ENCODE measurements around the gene PAK4. TPM values are rescaled to one million over a fixed set of nuclear protein-coding genes. Genes with fewer than 3 reads are reported as not detected.

PAK4 gene
- total RNA-seq, 2 experiments from 2014 or later = 14.6 to 18.4 TPM

GRCh38 chr19:39171479-39172465 is 46.2 kb downstream of the PAK4 start:
- no peak for DNase-seq
- ATAC-seq = no peak
- H3K9me3 Mint-ChIP-seq (ENCODE audit: low read depth) = no peaks in the 10 kb centered on the region
- no peak overlapping the region for H3K4me3 Mint-ChIP-seq
- no peak overlapping the region for H3K27ac Mint-ChIP-seq
- H3K36me3 Mint-ChIP-seq = no peaks in the 10 kb centered on the region
- no peaks in the 10 kb centered on the region for H3K27me3 Mint-ChIP-seq
- CTCF ChIA-PET = interaction anchor here (0.7 kb wide), 1 partner anchor 25 kb away, joined by 3 read pairs; no protein-coding TSS in a partner anchor
- H3K4me1 Mint-ChIP-seq = no peaks in the 10 kb centered on the region

GRCh38 chr19:39172700-39173501 is 47.3 kb downstream of the PAK4 start:
- H3K4me1 Mint-ChIP-seq = no peaks in the 10 kb centered on the region
- H3K27ac Mint-ChIP-seq = no peak overlapping the region
- ATAC-seq = no peak
- no peaks in the 10 kb centered on the region for H3K9me3 Mint-ChIP-seq (ENCODE audit: low read depth)
- no peaks in the 10 kb centered on the region for H3K36me3 Mint-ChIP-seq
- no peak overlapping the region for H3K4me3 Mint-ChIP-seq
- no peaks in the 10 kb centered on the region for H3K27me3 Mint-ChIP-seq
- DNase-seq = no peak
- CTCF ChIA-PET = no interaction called here

- H3K9me3 Mint-ChIP-seq (ENCODE audit: low read depth) = no peaks in the 10 kb centered on the region
- CTCF ChIA-PET = no interaction called here
- no peaks in the 10 kb centered on the region for H3K36me3 Mint-ChIP-seq
- no peaks in the 10 kb centered on the region for H3K27me3 Mint-ChIP-seq
- ATAC-seq = no peak
- H3K4me3 Mint-ChIP-seq = no peak overlapping the region
- no peak overlapping the region for H3K27ac Mint-ChIP-seq
- no peak for DNase-seq
- H3K4me1 Mint-ChIP-seq = no peaks in the 10 kb centered on the region
Measured at GRCh38 chr19:39173502-39173991, 48.0 kb downstream of the PAK4 start.

- no peaks in the 10 kb centered on the region for H3K4me1 Mint-ChIP-seq
- DNase-seq (no peak), ATAC-seq (no peak)
- no peaks in the 10 kb centered on the region for H3K27me3 Mint-ChIP-seq
- no peaks in the 10 kb centered on the region for H3K9me3 Mint-ChIP-seq (ENCODE audit: low read depth)
- no peaks in the 10 kb centered on the region for H3K36me3 Mint-ChIP-seq
- no peak overlapping the region for H3K4me3 Mint-ChIP-seq
- CTCF ChIA-PET = interaction anchor here (2.0 kb wide), 1 partner anchor 12 kb away, joined by 5 read pairs; no protein-coding TSS in a partner anchor
- H3K27ac Mint-ChIP-seq = no peak overlapping the region
Measured at GRCh38 chr19:39174142-39174541, 48.6 kb downstream of the PAK4 start.

GRCh38 chr19:39174558-39175544 is 49.3 kb downstream of the PAK4 start:
- no peaks in the 10 kb centered on the region for H3K27me3 Mint-ChIP-seq
- CTCF ChIA-PET = interaction anchor here (2.0 kb wide), 1 partner anchor 11 kb away, joined by 5 read pairs; no protein-coding TSS in a partner anchor
- no peaks in the 10 kb centered on the region for H3K36me3 Mint-ChIP-seq
- H3K27ac Mint-ChIP-seq = no peak overlapping the region
- DNase-seq (no peak), ATAC-seq (no peak)
- H3K9me3 Mint-ChIP-seq (ENCODE audit: low read depth) = no peaks in the 10 kb centered on the region
- no peak overlapping the region for H3K4me3 Mint-ChIP-seq
- H3K4me1 Mint-ChIP-seq = no peaks in the 10 kb centered on the region

DNA sequence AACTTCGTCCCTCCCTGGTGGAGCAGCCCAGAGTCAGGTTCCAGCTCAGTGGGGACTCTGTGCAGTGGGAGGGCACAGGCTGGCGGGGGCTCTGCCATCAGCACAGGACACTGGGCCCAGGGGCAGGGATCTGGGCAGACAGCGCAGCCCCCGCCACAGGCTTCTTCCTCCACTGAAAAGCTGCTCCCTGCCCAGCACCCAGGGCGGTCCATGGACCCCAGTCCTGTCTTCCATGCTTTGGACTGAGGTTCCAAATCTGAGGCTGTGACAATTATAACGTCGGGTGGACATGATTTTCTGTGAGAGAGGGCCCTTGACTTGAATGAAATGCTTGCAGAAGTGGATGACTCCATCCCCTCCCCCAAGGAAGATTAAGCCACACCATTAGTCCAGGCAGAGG is 50.0 kb downstream of the PAK4 start:
- H3K27me3 Mint-ChIP-seq = no peaks in the 10 kb centered on the region
- ATAC-seq = no peak
- DNase-seq = no peak
- H3K27ac Mint-ChIP-seq = no peak overlapping the region
- H3K9me3 Mint-ChIP-seq (ENCODE audit: low read depth) = no peaks in the 10 kb centered on the region
- no peak overlapping the region for H3K4me3 Mint-ChIP-seq
- no peaks in the 10 kb centered on the region for H3K4me1 Mint-ChIP-seq
- CTCF ChIA-PET = interaction anchor here (2.0 kb wide), 1 partner anchor 11 kb away, joined by 5 read pairs; no protein-coding TSS in a partner anchor
- H3K36me3 Mint-ChIP-seq = no peaks in the 10 kb centered on the region

DNA sequence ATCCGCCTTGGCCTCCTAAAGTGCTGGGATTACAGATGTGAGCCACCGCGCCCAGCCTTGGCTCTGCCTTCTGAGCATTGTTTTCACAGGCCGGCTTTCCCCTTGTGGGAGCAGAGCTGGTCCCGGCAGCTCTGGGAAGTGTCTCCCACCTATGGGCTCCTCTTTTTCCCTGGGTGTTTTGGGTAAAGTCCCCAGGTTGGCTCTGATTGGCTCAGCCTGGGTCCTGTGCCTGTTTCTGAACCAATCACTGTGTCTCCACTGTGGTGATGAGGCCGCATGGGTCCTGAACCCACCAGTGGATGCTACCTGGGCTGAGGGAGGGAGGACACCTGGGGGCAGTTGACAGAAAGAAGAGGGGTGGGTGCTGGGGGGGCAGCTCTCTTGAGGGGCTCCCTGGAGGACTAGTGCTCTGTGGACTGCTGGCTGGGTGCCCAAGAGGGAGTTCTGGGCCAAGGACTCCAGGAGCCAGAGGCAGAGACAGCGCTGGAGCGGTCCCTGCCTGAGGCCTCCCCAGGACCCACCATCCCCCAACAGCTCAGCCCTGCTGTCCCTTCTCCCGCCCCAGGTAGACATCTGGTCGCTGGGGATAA is 51.6 kb downstream of the PAK4 start:
- Mint-ChIP-seq H3K36me3 (no peaks in the 10 kb centered on the region), H3K4me3 (no peak overlapping the region), H3K9me3 (ENCODE audit: low read depth) (no peaks in the 10 kb centered on the region), H3K27ac (no peak overlapping the region), H3K27me3 (no peaks in the 10 kb centered on the region), H3K4me1 (no peaks in the 10 kb centered on the region)
- DNase-seq (no peak), ATAC-seq (no peak)
- CTCF ChIA-PET = no interaction called here

GRCh38 chr19:39177736-39178135 is 52.1 kb downstream of the PAK4 start:
- Mint-ChIP-seq H3K27me3 (no peaks in the 10 kb centered on the region), H3K4me3 (no peak overlapping the region), H3K9me3 (ENCODE audit: low read depth) (no peaks in the 10 kb centered on the region), H3K27ac (no peak overlapping the region), H3K36me3 (no peaks in the 10 kb centered on the region), H3K4me1 (no peaks in the 10 kb centered on the region)
- CTCF ChIA-PET = no interaction called here
- DNase-seq = no peak
- ATAC-seq = no peak

- Mint-ChIP-seq H3K36me3 (no peaks in the 10 kb centered on the region), H3K4me1 (no peaks in the 10 kb centered on the region), H3K27me3 (no peaks in the 10 kb centered on the region), H3K9me3 (ENCODE audit: low read depth) (no peaks in the 10 kb centered on the region), H3K27ac (no peak overlapping the region), H3K4me3 (no peak overlapping the region)
- CTCF ChIA-PET = no interaction called here
- DNase-seq = no peak
- no peak for ATAC-seq
Measured at GRCh38 chr19:39178296-39179006, 52.9 kb downstream of the PAK4 start.

GRCh38 chr19:39179754-39180153 is 54.2 kb downstream of the PAK4 start:
- H3K9me3 Mint-ChIP-seq (ENCODE audit: low read depth) = no peaks in the 10 kb centered on the region
- H3K4me3 Mint-ChIP-seq = no peak overlapping the region
- CTCF ChIA-PET = no interaction called here
- no peak overlapping the region for H3K27ac Mint-ChIP-seq
- no peaks in the 10 kb centered on the region for H3K4me1 Mint-ChIP-seq
- no peaks in the 10 kb centered on the region for H3K27me3 Mint-ChIP-seq
- no peaks in the 10 kb centered on the region for H3K36me3 Mint-ChIP-seq
- DNase-seq (no peak), ATAC-seq (no peak)

DNA sequence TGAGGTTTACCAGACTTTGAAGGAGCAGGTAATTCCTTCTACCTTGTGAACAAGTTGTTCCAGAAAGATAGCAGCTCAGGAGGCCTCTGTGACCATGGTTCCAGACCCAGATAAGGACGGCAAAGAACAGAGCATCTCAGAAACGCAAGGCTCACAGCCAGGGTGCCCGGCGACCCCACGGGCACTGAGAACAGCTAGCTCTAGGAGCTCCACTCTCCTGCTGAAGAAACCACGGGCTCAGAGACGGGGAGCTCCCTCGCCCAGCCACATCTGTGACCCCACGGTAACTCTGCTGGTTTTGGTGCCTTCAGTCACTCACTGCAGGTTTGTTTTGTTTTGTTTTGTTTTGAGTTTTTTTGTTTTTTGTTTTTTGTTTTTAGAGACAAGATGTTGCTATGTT is 55.2 kb downstream of the PAK4 start:
- Mint-ChIP-seq H3K4me1 (no peaks in the 10 kb centered on the region), H3K27me3 (no peaks in the 10 kb centered on the region), H3K27ac (no peak overlapping the region), H3K9me3 (ENCODE audit: low read depth) (no peaks in the 10 kb centered on the region), H3K4me3 (no peak overlapping the region), H3K36me3 (no peaks in the 10 kb centered on the region)
- ATAC-seq (no peak), DNase-seq (no peak)
- CTCF ChIA-PET = no interaction called here

All from activated CD8-positive, alpha-beta memory T cell treated with anti-CD3 and anti-CD28 coated beads, Interleukin-2, amount 10 ng/mL, durations not matched to agents 7 days and 5 days (primary cell).